Esophagus squamous epithelium (tissue), 5 donors: ENCODE measurements around the gene CNTF. TPM values are rescaled to one million over a fixed set of nuclear protein-coding genes. Genes with fewer than 3 reads are reported as not detected.

Experiments used
- DNase-seq: peaks from one replicate; lab custom pipeline; 2025; lab: John Stamatoyannopoulos, UW
- H3K27ac ChIP-seq, 4 donors: fragments of 200-600 bp; sonication (generic); one replicate each; pipeline ENCODE4 v1.5.1; 2016 to 2019; ENCODE audit warnings: mild to moderate bottlenecking in 1 of 4
- H3K27me3 ChIP-seq, 4 donors: fragments of 200-600 bp; sonication (generic); 1 replicate in 3 of 4; 2 replicates in 1 of 4; pipeline versions ENCODE4 v1.5.1 to v1.6.0; 2017 to 2021; ENCODE audit warnings: antibody characterized with exemption in 1 of 4
- H3K36me3 ChIP-seq, 3 donors: fragments of 200-600 bp; sonication (generic); one replicate each; pipeline ENCODE4 v1.5.1; 2016 to 2019
- H3K4me1 ChIP-seq, 3 donors: fragments of 200-600 bp; sonication (generic); one replicate each; pipeline ENCODE4 v1.5.1; 2017 to 2019
- H3K4me3 ChIP-seq, 4 donors: fragments of 200-600 bp; sonication (generic); 1 replicate in 3 of 4; 2 replicates in 1 of 4; pipeline ENCODE4 v1.5.1; 2016 to 2019; ENCODE audit warnings: mild to moderate bottlenecking in 2 of 4, moderate library complexity in 1 of 4
- H3K9me3 ChIP-seq, 3 donors: fragments of 200-600 bp; sonication (generic); one replicate each; pipeline ENCODE4 v1.5.1; 2016 to 2019
- CTCF ChIP-seq, 6 experiments: fragments of 450-650 bp in 4 of 6; fragments of 200-600 bp in 2 of 6; sonication (generic) in 2 of 6; IDR thresholded peaks; one replicate each; pipeline ENCODE4 v1.5.1; 2016 to 2019; ENCODE audit warnings: antibody characterized with exemption in 6 of 6, mild to moderate bottlenecking in 4 of 6, moderate library complexity in 4 of 6
- POLR2A ChIP-seq, 4 donors: fragments of 450-650 bp; IDR thresholded peaks; one replicate each; pipeline ENCODE4 v1.6.1; 2017; ENCODE audit warnings: antibody characterized with exemption in 4 of 4, mild to moderate bottlenecking in 4 of 4, moderate library complexity in 3 of 4
- WGBS, 2 donors: methylation state at CpG; one replicate each; pipeline ENCODE4 v1.1.5; 2018; 5-methylcytosine and 5-hydroxymethylcytosine counted together
- intact Hi-C: fragments of 100-400 bp; cut with DNase I; formaldehyde crosslinking; loops from one replicate; pipeline ENCODE4 v1.15.0; 2022
- total RNA-seq, 4 donors: library from RNA; depleted of rRNA; stranded (reverse); fragments of >200 nt; gene quantifications; one replicate each; pipeline ENCODE4 v1.1.0, GENCODE V29; 2016
- donor health status: DM: yes; HTN: yes; CAD: no.

The CNTF gene
- total RNA-seq, 4 donors from 2014 or later: 0.53 to 3.2 (median 1.2) TPM

- Histone ChIP-seq H3K9me3 (no peaks in the 10 kb centered on the region), H3K4me3 (no peak overlapping the region), H3K27me3 (no peaks in the 10 kb centered on the region), H3K36me3 (peaks cover 0 to 28% (median 0%) of the 10 kb centered on the region in 3 donors), H3K27ac (no peak overlapping the region), H3K4me1 (peaks cover 0 to 16% (median 7%) of the 10 kb centered on the region in 3 donors)
- intact Hi-C loops: no loop called here
- no peak for DNase-seq
- 85% methylated on average over 4 to 5 of the region's 5 CpGs for WGBS, 2 donors
- TF ChIP-seq POLR2A (IDR thresholded peaks at IDR 0.05) (no peak), CTCF (IDR thresholded peaks at IDR 0.05) (no peak)
These were observed 29.5 kb upstream of the CNTF start for GRCh38 chr11:58592760-58593472.

- intact Hi-C loops: no loop called here
- peaks cover 0 to 16% (median 7%) of the 10 kb centered on the region in 3 donors for H3K4me1 ChIP-seq
- H3K9me3 ChIP-seq: no peaks in the 10 kb centered on the region
- no peak overlapping the region for H3K4me3 ChIP-seq
- H3K36me3 ChIP-seq: peaks cover 0 to 22% (median 0%) of the 10 kb centered on the region in 3 donors
- 59 to 65% methylated on average over 4 of the region's 4 CpGs for WGBS, 2 donors
- TF ChIP-seq CTCF (IDR thresholded peaks at IDR 0.05): no peak
- no peak for TF ChIP-seq POLR2A (IDR thresholded peaks at IDR 0.05)
- H3K27me3 ChIP-seq: no peaks in the 10 kb centered on the region
- no peak for DNase-seq
- H3K27ac ChIP-seq: no peak overlapping the region
These were observed 27.6 kb upstream of the CNTF start for GRCh38 chr11:58594826-58595225.

- no peak overlapping the region for H3K4me3 ChIP-seq
- peaks cover 0 to 20% (median 0%) of the 10 kb centered on the region in 3 donors for H3K36me3 ChIP-seq
- no peak overlapping the region for H3K27ac ChIP-seq
- 81 to 86% methylated on average over 3 of the region's 3 CpGs for WGBS, 2 donors
- H3K27me3 ChIP-seq: no peaks in the 10 kb centered on the region
- peaks cover 0 to 28% (median 7%) of the 10 kb centered on the region in 3 donors for H3K4me1 ChIP-seq
- intact Hi-C loops: no loop called here
- TF ChIP-seq CTCF (IDR thresholded peaks at IDR 0.05) (no peak), POLR2A (IDR thresholded peaks at IDR 0.05) (no peak)
- no peak for DNase-seq
- H3K9me3 ChIP-seq: no peaks in the 10 kb centered on the region
These were observed 25.8 kb upstream of the CNTF start for GRCh38 chr11:58596621-58597020.

- Histone ChIP-seq H3K36me3 (peaks cover 0 to 11% (median 0%) of the 10 kb centered on the region in 3 donors), H3K27ac (no peak overlapping the region), H3K27me3 (no peaks in the 10 kb centered on the region), H3K9me3 (no peaks in the 10 kb centered on the region), H3K4me1 (peaks cover 0 to 28% (median 7%) of the 10 kb centered on the region in 3 donors), H3K4me3 (no peak overlapping the region)
- no peak for TF ChIP-seq CTCF (IDR thresholded peaks at IDR 0.05)
- TF ChIP-seq POLR2A (IDR thresholded peaks at IDR 0.05): no peak
- DNase-seq: no peak
- WGBS, 2 donors: 72 to 80% methylated on average over 3 of the region's 3 CpGs
- intact Hi-C loops: no loop called here
These were observed 24.9 kb upstream of the CNTF start for GRCh38 chr11:58597486-58598144.

- Histone ChIP-seq H3K36me3 (peaks cover 0 to 4% (median 0%) of the 10 kb centered on the region in 3 donors), H3K27ac (no peak overlapping the region), H3K27me3 (no peaks in the 10 kb centered on the region), H3K4me3 (no peak overlapping the region), H3K9me3 (no peaks in the 10 kb centered on the region), H3K4me1 (peaks cover 0 to 12% (median 0%) of the 10 kb centered on the region in 3 donors)
- TF ChIP-seq CTCF (IDR thresholded peaks at IDR 0.05): no peak
- TF ChIP-seq POLR2A (IDR thresholded peaks at IDR 0.05): no peak
- 72 to 83% methylated on average over 2 of the region's 2 CpGs for WGBS, 2 donors
- DNase-seq: no peak
- intact Hi-C loops: no loop called here
These were observed 22.0 kb upstream of the CNTF start for GRCh38 chr11:58600510-58600909.
